ENCODE results near the gene TNFRSF21.

GRCh38 chr6:47263268-47263667 lies 46.4 kb downstream of the TNFRSF21 start:
- TF ChIP-seq CTCF (IDR thresholded peaks at IDR 0.05) (no peak), POLR2A (IDR thresholded peaks at IDR 0.05) (no peak)

Data from esophagus squamous epithelium (tissue), 4 donors.